Fibroblast of peridontal ligament (primary cell): ENCODE measurements around the gene PIK3IP1.

ENCODE experiments used
- DNase-seq: peaks from one replicate; pipeline ENCODE4 v3.0.0-alpha.2; 2010; ENCODE audit errors: extremely low read depth

The PIK3IP1 gene

GRCh38 chr22:31278626-31279326 is 13.5 kb downstream of the PIK3IP1 start:
- no peak for DNase-seq

- DNase-seq: no peak
These were observed 14.1 kb downstream of the PIK3IP1 start for GRCh38 chr22:31278151-31278621.

GRCh38 chr22:31277741-31278140 is 14.5 kb downstream of the PIK3IP1 start:
- no peak for DNase-seq

DNA sequence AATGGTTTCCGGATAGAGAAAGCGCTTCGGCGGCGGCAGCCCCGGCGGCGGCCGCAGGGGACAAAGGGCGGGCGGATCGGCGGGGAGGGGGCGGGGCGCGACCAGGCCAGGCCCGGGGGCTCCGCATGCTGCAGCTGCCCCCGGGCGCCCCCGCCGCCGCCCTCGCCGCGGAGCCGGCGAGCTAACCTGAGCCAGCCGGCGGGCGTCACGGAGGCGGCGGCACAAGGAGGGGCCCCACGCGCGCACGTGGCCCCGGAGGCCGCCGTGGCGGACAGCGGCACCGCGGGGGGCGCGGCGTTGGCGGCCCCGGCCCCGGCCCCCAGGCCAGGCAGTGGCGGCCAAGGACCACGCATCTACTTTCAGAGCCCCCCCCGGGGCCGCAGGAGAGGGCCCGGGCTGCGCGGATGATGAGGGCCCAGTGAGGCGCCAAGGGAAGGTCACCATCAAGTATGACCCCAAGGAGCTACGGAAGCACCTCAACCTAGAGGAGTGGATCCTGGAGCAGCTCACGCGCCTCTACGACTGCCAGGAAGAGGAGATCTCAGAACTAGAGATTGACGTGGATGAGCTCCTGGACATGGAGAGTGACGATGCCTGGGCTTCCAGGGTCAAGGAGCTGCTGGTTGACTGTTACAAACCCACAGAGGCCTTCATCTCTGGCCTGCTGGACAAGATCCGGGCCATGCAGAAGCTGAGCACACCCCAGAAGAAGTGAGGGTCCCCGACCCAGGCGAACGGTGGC is 15.7 kb downstream of the PIK3IP1 start:
- DNase-seq: no peak

DNA sequence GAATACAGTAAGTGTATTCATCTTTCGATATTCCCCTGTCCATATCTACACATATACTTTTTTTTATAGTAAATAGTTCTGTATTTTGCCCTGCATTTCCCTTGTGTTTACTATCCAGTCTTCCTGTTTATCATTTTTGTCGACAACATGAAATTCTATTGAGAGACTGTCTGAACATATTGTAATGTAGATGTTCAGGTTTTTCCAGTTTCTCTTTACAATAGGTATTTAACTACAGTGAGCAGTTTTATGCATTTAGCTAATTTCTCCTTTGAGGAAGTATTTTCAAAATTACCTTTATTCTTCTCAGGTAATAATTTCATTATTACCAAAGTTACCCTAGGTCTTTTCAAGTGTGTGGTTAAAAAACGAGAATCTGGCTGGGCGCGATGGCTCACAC is 16.7 kb downstream of the PIK3IP1 start:
- DNase-seq: no peak

DNA sequence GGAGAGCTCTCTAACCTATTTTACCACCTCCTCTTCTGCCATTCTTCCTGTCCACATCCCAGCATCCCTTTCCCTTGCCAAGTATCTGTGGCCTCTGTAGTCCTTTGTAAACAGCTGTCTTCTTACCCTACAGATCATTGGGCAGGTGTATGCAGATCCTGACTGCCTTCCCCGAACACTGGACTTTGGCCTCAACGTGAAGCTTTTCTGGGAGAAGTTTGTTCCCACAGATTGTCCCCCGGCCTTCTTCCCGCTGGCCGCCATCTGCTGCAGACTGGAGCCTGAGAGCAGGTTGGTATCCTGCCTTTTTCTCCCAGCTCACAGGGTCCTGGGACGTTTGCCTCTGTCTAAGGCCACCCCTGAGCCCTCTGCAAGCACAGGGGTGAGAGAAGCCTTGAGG is 17.3 kb downstream of the PIK3IP1 start:
- no peak for DNase-seq

DNA sequence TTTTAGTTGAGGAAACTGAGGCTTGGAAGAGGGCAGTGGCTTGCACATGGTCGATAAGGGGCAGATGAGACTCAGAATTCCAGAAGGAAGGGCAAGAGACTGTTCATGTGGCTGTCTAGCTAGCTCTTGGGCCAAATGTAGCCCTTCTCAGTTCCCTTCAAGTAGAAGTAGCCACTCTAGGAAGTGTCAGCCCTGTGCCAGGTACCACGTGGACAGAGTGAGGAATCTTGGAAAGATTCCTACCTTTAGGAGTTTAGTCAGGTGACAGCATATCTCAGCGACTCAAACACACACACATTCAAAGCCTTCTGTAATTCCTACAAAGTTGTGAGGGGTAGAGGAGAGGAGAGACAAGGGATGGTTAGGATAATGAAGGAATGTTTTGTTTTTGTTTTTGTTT is 18.3 kb downstream of the PIK3IP1 start:
- DNase-seq: no peak

GRCh38 chr22:31272522-31273446 is 19.5 kb downstream of the PIK3IP1 start:
- peak; percentile 67 for DNase-seq

- DNase-seq: no peak
These were observed 20.8 kb downstream of the PIK3IP1 start for GRCh38 chr22:31271485-31271884.

DNA sequence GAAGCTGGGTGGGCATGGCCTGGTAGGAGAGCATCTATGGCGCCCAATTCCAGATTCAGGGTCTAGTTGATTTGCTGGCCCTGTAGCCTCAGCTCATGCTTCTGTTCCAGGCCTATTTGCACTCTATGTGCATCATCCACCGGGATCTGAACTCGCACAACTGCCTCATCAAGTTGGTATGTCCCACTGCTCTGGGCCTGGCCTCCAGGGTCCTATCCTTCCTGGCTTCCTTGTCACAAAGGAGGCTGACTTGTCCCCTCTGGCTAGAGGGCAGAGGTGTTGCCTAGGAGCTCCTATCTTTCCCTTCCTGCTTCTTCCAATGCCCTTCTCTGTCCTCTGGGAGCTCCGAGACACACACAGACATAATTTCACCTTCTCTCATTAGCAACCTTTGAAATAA is 21.3 kb downstream of the PIK3IP1 start:
- no peak for DNase-seq

DNA sequence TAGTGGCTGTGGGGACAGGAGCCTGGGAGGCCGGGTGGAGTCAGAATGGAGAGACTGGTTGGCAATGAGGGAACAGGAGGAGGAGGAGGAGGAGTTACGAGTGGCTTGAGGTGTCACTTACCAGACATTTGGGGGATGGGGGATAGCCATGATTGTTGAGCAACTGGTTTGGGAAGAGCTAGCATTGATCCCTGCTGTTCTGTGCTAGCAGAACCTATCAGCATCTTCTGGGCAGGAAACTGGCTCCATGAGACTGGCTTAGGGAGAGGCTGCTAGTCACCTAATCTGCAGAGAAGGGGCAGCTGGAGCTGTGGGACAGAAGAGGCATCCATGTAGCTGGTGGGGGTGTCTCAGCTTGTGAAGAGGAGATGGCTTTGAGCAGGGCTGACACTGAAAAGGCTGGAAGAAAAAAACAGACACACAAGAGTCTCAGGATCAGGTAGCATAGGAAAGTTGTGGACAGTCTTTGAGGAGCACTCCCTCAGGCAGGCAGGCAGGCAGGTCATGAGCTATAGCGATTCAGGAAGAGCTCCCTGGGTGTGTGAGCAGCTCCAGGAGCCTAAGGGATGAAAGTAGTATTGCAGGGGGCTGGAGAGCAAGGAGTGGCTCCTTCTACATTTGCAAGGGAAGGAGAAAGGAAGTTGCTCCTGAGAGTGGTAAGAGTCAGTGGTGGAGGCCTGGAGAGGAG is 22.3 kb downstream of the PIK3IP1 start:
- no peak for DNase-seq

GRCh38 chr22:31268281-31268680 is 24.0 kb downstream of the PIK3IP1 start:
- DNase-seq: no peak

- DNase-seq: no peak
These were observed 28.2 kb downstream of the PIK3IP1 start for GRCh38 chr22:31263896-31264640.

DNA sequence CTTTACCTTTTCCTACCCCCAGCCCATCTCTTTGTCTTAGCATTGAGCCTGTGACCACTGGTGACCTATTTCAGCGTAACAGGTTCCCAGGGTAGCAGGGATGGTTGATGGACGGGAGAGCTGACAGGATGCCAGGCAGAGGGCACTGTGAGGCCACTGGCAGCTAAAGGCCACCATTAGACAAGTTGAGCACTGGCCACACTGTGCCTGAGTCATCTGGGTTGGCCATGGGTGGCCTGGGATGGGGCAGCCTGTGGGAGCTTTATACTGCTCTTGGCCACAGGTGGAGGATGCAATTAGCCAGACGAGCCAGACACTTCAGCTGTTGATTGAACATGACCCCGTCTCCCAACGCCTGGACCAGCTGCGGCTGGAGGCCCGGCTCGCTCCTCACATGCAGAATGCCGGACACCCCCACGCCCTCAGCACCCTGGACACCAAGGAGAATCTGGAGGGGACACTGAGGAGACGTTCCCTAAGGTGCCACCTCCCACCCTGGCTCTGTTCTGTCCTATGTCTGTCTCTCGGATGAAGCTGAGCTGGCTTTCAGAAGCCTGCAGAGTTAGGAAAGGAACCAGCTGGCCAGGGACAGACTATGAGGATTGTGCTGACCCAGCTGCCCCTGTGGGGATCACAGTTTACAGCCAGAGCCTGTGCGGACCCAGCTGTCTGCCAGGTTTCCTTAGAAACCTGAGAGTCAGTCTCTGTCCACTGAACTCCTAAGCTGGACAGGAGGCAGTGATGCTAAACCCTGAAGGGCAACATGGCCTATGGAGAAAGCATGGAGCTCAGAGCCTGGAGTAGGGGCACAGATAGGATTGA is 29.8 kb downstream of the PIK3IP1 start:
- DNase-seq: no peak

DNA sequence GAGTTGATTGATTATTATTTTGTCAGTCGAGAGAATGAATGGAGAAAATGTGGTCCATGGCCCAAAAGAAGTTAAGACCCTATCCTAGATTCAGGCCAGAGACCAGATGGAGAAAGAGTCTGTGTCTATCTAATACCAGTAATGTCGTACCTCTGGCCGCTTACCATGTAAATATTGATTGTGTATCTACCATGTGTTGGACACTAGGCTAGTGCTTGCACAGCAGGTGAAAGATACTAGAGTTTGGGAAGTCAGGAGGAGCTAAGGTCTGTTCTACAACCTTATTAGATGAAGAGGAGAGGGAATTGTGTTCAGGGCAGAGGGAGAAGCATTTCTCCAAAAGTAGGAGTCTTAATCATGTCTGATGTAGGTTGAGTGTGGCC is 31.8 kb downstream of the PIK3IP1 start:
- no peak for DNase-seq

GRCh38 chr22:31259798-31260473 is 32.4 kb downstream of the PIK3IP1 start:
- DNase-seq: no peak

DNA sequence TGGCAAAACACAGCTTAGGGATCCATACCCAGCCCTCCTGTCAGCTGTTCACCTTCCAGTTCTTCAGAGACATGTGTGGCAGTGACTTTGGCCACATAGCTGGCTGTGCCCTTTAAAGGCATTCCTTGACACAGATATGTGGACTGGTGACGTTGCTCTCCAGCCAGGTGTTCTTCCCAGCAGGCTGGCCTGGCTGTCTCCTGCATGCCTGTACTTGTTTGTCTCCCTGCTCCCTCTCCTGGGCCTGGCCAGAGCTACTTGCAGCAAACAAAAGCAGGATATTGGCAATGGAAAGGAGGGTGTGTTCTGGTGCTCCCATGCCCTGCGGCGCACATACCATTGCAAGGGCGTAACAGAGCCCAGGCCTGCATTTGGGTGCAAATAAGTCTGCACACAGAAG is 38.3 kb downstream of the PIK3IP1 start:
- DNase-seq: no peak

GRCh38 chr22:31250740-31251600 is 41.3 kb downstream of the PIK3IP1 start:
- DNase-seq: peak; percentile 47
